Ishikawa (cell line): Measurements from ENCODE around the gene PARD6B.

Source experiments
- CEBPB ChIP-seq: IDR thresholded peaks from 2 replicates; pipeline ENCODE4 v1.6.1; 2012
- CREB1 ChIP-seq: IDR thresholded peaks from 2 replicates; pipeline ENCODE4 v1.6.1; 2012; ENCODE audit warnings: low read depth
- EGR1 ChIP-seq: IDR thresholded peaks from 2 replicates; pipeline ENCODE4 v1.6.1; 2012
- EP300 ChIP-seq: IDR thresholded peaks from 2 replicates; pipeline ENCODE4 v1.6.1; 2012; ENCODE audit warnings: borderline replicate concordance
- FOXM1 ChIP-seq: IDR thresholded peaks from 2 replicates; pipeline ENCODE4 v1.6.1; 2012; ENCODE audit warnings: low read depth, borderline replicate concordance
- MAX ChIP-seq: IDR thresholded peaks from 2 replicates; pipeline ENCODE4 v1.6.1; 2012
- NFIC ChIP-seq: IDR thresholded peaks from 2 replicates; pipeline ENCODE4 v1.6.1; 2012
- RAD21 ChIP-seq: IDR thresholded peaks from 2 replicates; pipeline ENCODE4 v1.6.1; 2012; ENCODE audit warnings: low read depth
- TAF1 ChIP-seq: IDR thresholded peaks from 2 replicates; pipeline ENCODE4 v1.6.1; 2012; ENCODE audit warnings: low read depth, mild to moderate bottlenecking
- TCF12 ChIP-seq: IDR thresholded peaks from 2 replicates; pipeline ENCODE4 v1.6.1; 2012; ENCODE audit warnings: low read depth
- TEAD4 ChIP-seq: IDR thresholded peaks from 2 replicates; pipeline ENCODE4 v1.6.1; 2012
- YY1 ChIP-seq: IDR thresholded peaks from 2 replicates; pipeline ENCODE4 v1.6.1; 2012; ENCODE audit warnings: low read depth
- ZBTB7A ChIP-seq: IDR thresholded peaks from 2 replicates; pipeline ENCODE4 v1.6.1; 2012; ENCODE audit warnings: low read depth
- TF ChIP-seq, protein P1 (sequence below): IDR thresholded peaks from 2 replicates; pipeline ENCODE4 v1.6.1; 2012
- TF ChIP-seq, protein P2 (sequence below): IDR thresholded peaks from 2 replicates; pipeline ENCODE4 v1.6.1; 2012; ENCODE audit warnings: low read depth, mild to moderate bottlenecking

PARD6B gene

DNA sequence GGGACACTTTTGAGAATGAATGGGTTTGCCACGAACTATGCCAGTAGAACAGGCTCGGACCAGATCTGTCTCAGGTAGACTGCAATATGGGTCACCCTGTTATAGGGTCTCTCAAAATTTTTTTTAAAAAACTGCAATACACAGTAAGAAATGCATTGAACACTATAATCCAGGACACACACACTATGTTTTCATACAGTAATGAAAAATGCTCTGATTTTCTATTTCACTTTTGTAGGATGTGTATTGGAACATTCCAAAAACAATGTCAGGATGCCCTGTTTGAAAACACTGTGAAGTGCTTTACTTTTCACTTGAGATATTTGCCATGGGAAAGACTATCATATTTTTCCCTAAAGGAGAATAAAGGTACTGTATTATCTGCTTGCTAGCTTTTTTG, 25.1 kb downstream of the PARD6B start:
- TF ChIP-seq TEAD4 = no peak
- no peak for TF ChIP-seq CEBPB
- no peak for TF ChIP-seq FOXM1
- TF ChIP-seq EP300 = no peak
- TF ChIP-seq CREB1 = no peak
- no peak for TF ChIP-seq MAX
- TF ChIP-seq, protein P1, sequence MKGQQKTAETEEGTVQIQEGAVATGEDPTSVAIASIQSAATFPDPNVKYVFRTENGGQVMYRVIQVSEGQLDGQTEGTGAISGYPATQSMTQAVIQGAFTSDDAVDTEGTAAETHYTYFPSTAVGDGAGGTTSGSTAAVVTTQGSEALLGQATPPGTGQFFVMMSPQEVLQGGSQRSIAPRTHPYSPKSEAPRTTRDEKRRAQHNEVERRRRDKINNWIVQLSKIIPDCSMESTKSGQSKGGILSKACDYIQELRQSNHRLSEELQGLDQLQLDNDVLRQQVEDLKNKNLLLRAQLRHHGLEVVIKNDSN = no peak
- no peak for TF ChIP-seq TAF1
- TF ChIP-seq EGR1 = no peak
- TF ChIP-seq YY1 = no peak
- TF ChIP-seq, protein P2, sequence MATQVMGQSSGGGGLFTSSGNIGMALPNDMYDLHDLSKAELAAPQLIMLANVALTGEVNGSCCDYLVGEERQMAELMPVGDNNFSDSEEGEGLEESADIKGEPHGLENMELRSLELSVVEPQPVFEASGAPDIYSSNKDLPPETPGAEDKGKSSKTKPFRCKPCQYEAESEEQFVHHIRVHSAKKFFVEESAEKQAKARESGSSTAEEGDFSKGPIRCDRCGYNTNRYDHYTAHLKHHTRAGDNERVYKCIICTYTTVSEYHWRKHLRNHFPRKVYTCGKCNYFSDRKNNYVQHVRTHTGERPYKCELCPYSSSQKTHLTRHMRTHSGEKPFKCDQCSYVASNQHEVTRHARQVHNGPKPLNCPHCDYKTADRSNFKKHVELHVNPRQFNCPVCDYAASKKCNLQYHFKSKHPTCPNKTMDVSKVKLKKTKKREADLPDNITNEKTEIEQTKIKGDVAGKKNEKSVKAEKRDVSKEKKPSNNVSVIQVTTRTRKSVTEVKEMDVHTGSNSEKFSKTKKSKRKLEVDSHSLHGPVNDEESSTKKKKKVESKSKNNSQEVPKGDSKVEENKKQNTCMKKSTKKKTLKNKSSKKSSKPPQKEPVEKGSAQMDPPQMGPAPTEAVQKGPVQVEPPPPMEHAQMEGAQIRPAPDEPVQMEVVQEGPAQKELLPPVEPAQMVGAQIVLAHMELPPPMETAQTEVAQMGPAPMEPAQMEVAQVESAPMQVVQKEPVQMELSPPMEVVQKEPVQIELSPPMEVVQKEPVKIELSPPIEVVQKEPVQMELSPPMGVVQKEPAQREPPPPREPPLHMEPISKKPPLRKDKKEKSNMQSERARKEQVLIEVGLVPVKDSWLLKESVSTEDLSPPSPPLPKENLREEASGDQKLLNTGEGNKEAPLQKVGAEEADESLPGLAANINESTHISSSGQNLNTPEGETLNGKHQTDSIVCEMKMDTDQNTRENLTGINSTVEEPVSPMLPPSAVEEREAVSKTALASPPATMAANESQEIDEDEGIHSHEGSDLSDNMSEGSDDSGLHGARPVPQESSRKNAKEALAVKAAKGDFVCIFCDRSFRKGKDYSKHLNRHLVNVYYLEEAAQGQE = no peak
- TF ChIP-seq TCF12 = no peak
- no peak for TF ChIP-seq ZBTB7A
- no peak for TF ChIP-seq NFIC
- TF ChIP-seq RAD21 = no peak

DNA sequence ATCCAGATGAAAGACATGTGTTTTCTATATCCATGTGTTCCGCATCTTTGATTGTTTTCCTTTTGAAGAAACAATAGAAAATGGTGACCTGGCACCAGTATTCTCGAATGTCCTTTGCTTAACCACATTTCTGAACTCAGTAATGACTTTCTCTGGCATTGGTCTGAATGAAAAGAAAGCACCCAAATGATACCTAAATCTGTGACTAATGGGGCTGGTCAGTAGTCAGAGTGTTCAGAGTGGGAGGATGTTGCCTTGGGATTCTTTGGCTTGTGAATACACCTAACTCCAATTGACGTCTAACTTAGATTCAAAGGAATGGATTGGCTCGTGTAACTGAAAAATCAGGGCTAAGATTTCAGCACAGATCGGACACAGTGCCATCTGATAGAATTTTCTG, 27.1 kb downstream of the PARD6B start:
- TF ChIP-seq CREB1 = no peak
- no peak for TF ChIP-seq FOXM1
- no peak for TF ChIP-seq NFIC
- no peak for TF ChIP-seq CEBPB
- no peak for TF ChIP-seq EGR1
- no peak for TF ChIP-seq TCF12
- TF ChIP-seq, protein P1 = no peak
- TF ChIP-seq YY1 = no peak
- TF ChIP-seq EP300 = no peak
- no peak for TF ChIP-seq TEAD4
- TF ChIP-seq, protein P2 = no peak

GRCh38 chr20:50758992-50759391, 27.6 kb downstream of the PARD6B start:
- TF ChIP-seq, protein P2 = no peak
- TF ChIP-seq EP300 (no peak), CREB1 (no peak), TCF12 (no peak), RAD21 (no peak), YY1 (no peak), TEAD4 (no peak), NFIC (no peak), MAX (no peak), CEBPB (no peak), EGR1 (no peak)
- TF ChIP-seq, protein P1 = no peak

- TF ChIP-seq RAD21 (no peak), FOXM1 (no peak), EP300 (no peak), MAX (no peak), CREB1 (no peak), NFIC (no peak), ZBTB7A (no peak), TEAD4 (no peak), YY1 (no peak), EGR1 (no peak), TCF12 (no peak), CEBPB (no peak), TAF1 (no peak)
- TF ChIP-seq, protein P1 = no peak
- TF ChIP-seq, protein P2 = no peak
Observed at GRCh38 chr20:50759678-50760077, 28.3 kb downstream of the PARD6B start.
